DOHH2 (cell line): ENCODE data around the gene TIPARP.

Experiments used
- EZH2phosphoT487 ChIP-seq: fragments of 200-600 bp; sonication (generic); IDR thresholded peaks from 2 replicates; pipeline ENCODE4 v1.6.1; 2017; ENCODE audit warnings: borderline replicate concordance, mild to moderate bottlenecking, antibody characterized with exemption, low read length, moderate library complexity, mixed read lengths
- TF ChIP-seq, protein P1 (sequence below): fragments of 200-600 bp; sonication (generic); IDR thresholded peaks from one replicate; pipeline ENCODE4 v1.5.1; 2014; ENCODE audit warnings: antibody characterized with exemption, mild to moderate bottlenecking, low read depth, low read length; ENCODE audit not compliant: poor library complexity, severe bottlenecking

DNA sequence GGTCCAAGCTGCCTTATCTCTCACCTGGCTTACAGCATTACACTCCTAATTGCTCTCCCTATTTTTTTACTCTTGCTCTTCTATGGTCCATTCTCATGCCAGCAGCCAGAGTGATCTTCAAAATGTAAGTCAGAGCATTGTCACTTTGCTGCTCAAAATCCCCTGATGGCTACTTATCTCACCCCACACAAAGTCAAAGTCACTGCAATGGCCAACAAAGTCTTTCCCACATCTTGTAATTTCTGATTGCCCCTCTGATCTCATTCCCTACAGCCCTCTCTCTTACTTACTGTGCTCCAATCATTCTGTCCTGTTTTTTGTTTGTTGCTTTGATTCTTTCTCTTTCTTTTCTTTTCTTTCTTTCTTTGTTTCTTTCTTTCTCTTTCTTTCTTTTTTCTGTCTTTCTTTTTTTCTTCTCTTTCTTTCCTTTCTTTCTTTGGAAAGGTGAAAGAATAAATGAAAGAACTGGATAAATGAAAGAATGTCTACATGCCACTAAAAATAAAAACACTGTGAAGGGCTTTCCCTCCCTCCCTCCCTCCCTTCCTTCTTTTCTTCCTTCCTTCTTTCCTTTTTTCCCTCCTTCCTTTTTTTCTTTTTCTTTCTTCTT is 34.9 kb upstream of the TIPARP start:
- TF ChIP-seq, protein P1, sequence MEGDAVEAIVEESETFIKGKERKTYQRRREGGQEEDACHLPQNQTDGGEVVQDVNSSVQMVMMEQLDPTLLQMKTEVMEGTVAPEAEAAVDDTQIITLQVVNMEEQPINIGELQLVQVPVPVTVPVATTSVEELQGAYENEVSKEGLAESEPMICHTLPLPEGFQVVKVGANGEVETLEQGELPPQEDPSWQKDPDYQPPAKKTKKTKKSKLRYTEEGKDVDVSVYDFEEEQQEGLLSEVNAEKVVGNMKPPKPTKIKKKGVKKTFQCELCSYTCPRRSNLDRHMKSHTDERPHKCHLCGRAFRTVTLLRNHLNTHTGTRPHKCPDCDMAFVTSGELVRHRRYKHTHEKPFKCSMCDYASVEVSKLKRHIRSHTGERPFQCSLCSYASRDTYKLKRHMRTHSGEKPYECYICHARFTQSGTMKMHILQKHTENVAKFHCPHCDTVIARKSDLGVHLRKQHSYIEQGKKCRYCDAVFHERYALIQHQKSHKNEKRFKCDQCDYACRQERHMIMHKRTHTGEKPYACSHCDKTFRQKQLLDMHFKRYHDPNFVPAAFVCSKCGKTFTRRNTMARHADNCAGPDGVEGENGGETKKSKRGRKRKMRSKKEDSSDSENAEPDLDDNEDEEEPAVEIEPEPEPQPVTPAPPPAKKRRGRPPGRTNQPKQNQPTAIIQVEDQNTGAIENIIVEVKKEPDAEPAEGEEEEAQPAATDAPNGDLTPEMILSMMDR, result no peak
- no peak for TF ChIP-seq EZH2phosphoT487
